ENCODE results near the gene UBL4A.

Gene UBL4A

GRCh38 chrX:154486396-154487207 is at the start of gene UBL4A:
Gene UBL4A, minus strand, starts transcription at chrX:154486615. Its CDS starts 31 bp downstream, at chrX:154486584.
- peak; percentile 42 for DNase-seq (ENCODE audit: low read depth)

DNA sequence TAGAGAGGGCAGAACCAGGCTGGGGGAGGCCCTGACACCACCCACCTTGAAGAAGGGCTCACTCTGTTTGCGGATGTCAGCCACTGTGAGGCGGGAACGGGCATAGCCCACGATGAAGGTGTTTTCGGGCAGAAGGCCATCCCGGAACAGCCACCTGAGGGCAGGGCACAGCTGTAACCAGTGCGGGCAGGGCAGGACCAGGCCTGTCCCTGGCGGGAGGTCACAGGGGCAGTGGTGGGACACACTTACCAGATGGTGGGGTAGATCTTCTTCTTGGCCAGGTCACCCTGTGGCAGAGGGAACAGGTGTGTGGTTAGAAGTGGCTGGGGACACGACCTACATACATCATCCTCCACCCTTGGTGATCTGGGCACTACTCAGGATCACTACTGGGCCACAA is 49.5 kb upstream of the UBL4A start:
- no peak for DNase-seq (ENCODE audit: low read depth)

GRCh38 chrX:154534526-154535322 is 48.3 kb upstream of the UBL4A start:
- peak; percentile 76 for DNase-seq (ENCODE audit: low read depth)

GRCh38 chrX:154532690-154533089 is 46.3 kb upstream of the UBL4A start:
- no peak for DNase-seq (ENCODE audit: low read depth)

- DNase-seq (ENCODE audit: low read depth): no peak
Measured at GRCh38 chrX:154531626-154532025, 45.2 kb upstream of the UBL4A start.

- DNase-seq (ENCODE audit: low read depth): no peak
Measured at GRCh38 chrX:154530286-154530685, 43.9 kb upstream of the UBL4A start.

DNA sequence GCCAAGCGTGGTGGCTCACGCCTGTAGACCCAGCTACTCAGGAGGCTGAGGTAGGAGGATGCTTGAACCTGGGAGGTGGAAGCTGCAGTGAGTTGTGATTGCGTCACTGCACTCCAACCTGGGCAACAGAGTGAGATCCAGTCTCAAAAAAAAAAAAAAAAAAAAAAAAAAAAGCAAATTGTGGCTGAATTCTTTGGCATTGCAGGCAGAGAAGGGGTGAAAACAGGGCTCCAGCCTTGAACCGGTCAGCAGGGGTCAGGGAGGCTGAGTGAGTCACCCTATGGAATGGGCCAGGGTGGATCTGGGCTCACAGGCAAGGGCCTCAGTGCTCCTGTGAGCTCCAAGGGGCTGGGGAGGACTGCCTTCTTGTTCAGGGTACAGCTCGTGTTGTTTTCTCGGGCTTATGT is 42.8 kb upstream of the UBL4A start:
- no peak for DNase-seq (ENCODE audit: low read depth)

DNA sequence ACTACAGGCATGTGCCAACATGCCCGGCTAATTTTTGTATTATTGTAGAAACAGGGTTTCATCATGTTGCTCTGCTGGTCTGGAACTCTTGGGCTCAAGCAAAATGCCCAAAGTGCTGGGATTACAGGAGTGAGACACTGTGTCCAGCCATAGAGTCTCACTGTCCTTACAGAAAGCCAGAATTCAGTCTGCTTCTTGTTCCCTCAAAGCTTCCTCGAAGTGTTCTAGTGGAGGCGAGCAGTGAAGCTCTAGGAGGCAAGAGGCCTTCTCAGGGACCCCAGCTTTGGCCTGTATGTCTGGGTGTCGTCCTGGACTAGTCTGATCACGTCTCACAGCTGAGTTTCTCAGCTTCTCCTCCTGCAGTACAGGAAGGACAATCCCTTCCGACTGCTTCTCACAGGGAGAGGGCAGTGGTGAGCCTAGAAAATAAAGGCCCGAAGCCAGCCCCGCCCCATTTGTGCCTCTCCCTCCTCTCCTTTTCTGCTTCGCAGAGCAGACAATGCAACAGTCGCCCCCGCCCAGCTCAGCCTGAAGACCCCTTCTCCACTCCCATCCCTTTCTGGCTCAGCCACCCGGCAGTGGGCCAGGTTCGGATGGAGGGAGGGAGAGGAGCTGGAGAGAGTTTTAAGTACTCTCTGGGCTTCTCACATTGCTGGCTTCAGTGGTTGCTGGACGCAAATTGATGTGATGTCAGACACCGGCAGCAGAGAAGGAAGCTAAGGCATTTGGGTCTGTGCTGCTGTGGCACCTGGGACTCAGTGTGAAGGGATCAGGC is 40.7 kb upstream of the UBL4A start:
- peak; percentile 21 for DNase-seq (ENCODE audit: low read depth)

- no peak for DNase-seq (ENCODE audit: low read depth)
Measured at GRCh38 chrX:154525606-154526490, 39.4 kb upstream of the UBL4A start.

GRCh38 chrX:154519389-154519788 is 33.0 kb upstream of the UBL4A start:
- DNase-seq (ENCODE audit: low read depth): no peak

DNA sequence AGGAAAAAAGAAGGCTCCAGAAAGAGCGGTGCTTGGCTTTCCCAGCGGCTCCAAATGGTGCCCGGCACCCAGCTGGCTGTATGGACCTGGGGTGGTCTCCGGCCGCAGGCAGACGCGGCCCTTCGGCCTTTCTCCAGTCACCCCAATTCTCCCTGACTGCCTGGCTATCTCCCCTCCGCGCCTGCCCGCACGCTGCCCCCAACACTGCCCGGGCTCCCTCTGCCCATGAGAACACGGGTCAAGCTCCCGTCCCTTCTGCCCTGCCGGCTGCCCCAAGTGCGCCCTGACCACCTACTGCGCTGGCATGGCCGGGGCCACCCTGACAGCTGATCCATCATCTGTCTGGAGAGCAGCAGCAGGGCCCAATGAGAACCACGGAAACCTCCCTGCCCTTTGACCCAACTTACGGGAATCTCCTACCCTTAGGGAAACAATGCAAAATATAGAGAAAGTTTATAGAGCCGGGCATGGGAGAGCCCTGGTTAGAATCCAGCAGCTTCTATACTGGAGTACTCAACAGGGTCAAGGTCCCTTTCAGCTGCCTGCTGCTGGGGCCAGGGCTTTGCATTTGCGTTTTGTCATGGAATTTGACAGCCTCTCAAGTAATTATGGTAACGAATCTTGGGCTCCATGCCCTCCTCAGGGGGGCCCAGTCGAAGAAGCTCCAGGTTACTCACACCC is 30.8 kb upstream of the UBL4A start:
- DNase-seq (ENCODE audit: low read depth): no peak

- DNase-seq (ENCODE audit: low read depth): no peak
Measured at GRCh38 chrX:154516656-154517100, 30.3 kb upstream of the UBL4A start.

GRCh38 chrX:154515966-154516655 is 29.7 kb upstream of the UBL4A start, which contains the start of gene FAM3A:
Gene FAM3A, minus strand, starts transcription at chrX:154516232. Its CDS starts 460 bp downstream, at chrX:154515772.
- DNase-seq (ENCODE audit: low read depth): peak; percentile 84

GRCh38 chrX:154515090-154515965 is 28.9 kb upstream of the UBL4A start:
- no peak for DNase-seq (ENCODE audit: low read depth)

DNA sequence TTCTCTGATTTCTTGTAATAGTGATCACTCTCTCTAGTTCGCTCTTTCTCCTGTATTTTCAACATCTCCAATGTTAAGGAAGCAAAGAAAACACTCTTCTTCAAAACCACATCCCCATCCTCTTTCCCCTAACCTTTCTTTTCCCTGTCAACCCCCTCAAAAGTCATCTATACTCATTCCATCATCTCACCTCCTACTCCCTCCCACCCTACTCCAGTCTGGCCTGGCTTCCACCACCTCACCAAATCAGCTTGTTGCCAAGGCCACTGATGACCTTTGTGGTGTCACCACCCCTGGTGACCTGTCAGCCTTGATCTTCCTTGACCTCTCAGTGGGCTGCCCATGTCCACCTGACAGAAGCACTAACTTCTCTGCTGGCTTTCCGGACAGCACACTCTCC is 27.3 kb upstream of the UBL4A start:
- no peak for DNase-seq (ENCODE audit: low read depth)

DNA sequence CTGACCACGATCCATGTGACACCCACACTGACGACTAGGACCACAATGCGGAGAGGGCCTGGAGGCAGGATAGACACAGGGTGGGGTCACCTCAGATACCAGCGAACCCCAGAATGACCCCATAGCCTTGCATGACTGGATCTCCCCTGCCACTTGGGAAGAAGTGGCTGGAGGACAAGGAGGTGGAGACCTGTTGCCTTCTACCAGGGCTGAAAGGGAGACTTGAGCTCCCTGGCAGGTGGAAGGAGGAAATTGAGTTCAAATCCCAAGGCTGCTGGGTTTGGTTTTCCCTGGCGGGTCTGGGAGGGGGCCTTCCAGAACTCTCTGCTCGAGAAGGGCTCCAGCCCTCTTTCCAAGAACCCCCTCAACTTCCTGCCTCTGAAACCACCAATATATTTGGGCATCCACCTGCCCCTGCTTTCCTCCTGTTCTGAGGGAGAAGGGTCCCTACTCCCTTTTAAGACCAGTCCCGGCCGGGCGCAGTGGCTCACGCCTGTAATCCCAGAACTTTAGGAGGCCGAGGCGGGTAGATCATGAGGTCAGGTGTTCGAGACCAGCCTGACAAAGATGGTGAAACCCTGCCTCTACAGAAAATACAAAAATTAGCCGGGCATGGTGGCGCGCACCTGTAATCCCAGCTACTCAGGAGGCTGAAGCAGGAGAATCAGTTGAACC is 26.6 kb upstream of the UBL4A start:
- DNase-seq (ENCODE audit: low read depth): no peak

- DNase-seq (ENCODE audit: low read depth): no peak
Measured at GRCh38 chrX:154511761-154512160, 25.3 kb upstream of the UBL4A start.

GRCh38 chrX:154509455-154509854 is 23.0 kb upstream of the UBL4A start:
- no peak for DNase-seq (ENCODE audit: low read depth)

DNA sequence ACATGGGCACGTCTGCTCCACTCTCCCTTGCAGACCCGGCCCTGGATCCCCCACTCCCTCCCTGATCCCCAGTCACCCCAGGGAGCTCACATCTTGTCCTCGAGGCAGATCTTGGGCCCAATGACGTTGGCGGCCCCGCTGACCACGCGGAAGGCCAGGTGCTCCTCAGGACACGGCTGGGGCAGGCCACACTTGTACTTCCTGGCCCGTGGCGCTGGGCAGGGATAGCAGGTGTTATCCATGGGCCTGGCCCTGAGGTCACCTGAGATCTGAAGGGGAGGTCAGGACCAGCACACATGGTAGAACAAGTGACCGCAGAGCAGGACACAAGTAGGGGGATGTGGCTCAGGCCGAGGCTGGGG is 21.9 kb upstream of the UBL4A start:
- no peak for DNase-seq (ENCODE audit: low read depth)

All from T-helper 22 cell (primary cell).